HL-60 (cell line): ENCODE data around the gene MUC5AC.

Source experiments
- CTCF ChIP-seq: IDR thresholded peaks from one replicate; pipeline ENCODE4 v1.5.1; 2011; ENCODE audit warnings: low read length, control low read depth, inconsistent platforms; ENCODE audit not compliant: insufficient read depth
- TF ChIP-seq, protein P1 (sequence below): IDR thresholded peaks from 2 replicates; pipeline ENCODE4 v1.6.1; 2012; ENCODE audit warnings: low read depth; ENCODE audit not compliant: insufficient replicate concordance

- no peak for TF ChIP-seq CTCF
- TF ChIP-seq, protein P1, sequence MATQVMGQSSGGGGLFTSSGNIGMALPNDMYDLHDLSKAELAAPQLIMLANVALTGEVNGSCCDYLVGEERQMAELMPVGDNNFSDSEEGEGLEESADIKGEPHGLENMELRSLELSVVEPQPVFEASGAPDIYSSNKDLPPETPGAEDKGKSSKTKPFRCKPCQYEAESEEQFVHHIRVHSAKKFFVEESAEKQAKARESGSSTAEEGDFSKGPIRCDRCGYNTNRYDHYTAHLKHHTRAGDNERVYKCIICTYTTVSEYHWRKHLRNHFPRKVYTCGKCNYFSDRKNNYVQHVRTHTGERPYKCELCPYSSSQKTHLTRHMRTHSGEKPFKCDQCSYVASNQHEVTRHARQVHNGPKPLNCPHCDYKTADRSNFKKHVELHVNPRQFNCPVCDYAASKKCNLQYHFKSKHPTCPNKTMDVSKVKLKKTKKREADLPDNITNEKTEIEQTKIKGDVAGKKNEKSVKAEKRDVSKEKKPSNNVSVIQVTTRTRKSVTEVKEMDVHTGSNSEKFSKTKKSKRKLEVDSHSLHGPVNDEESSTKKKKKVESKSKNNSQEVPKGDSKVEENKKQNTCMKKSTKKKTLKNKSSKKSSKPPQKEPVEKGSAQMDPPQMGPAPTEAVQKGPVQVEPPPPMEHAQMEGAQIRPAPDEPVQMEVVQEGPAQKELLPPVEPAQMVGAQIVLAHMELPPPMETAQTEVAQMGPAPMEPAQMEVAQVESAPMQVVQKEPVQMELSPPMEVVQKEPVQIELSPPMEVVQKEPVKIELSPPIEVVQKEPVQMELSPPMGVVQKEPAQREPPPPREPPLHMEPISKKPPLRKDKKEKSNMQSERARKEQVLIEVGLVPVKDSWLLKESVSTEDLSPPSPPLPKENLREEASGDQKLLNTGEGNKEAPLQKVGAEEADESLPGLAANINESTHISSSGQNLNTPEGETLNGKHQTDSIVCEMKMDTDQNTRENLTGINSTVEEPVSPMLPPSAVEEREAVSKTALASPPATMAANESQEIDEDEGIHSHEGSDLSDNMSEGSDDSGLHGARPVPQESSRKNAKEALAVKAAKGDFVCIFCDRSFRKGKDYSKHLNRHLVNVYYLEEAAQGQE: no peak
Measured at GRCh38 chr11:1161410-1162137, 3.8 kb downstream of the MUC5AC start.
